GM18505 (cell line): ENCODE data around the gene RAB1B.
"Not testable (repeated sequence)": the region's sequence is repeated elsewhere in the genome, so short reads cannot be mapped to it uniquely, and the experiment has no call there.

Experiments used
- ATAC-seq: cut with Tn5 transposase; IDR thresholded peaks from one replicate; pipeline ENCODE4 v1.9.1; 2021; ENCODE audit not compliant: unreplicated experiment
- POLR2A ChIP-seq: IDR thresholded peaks from 4 replicates; pipeline ENCODE4 v1.6.1; 2011; ENCODE audit warnings: borderline replicate concordance; ENCODE audit not compliant: insufficient read depth, insufficient read length; ENCODE audit errors: extremely low read depth

The RAB1B gene

GRCh38 chr11:66315498-66315885, 47.1 kb downstream of the RAB1B start:
- no peak for TF ChIP-seq POLR2A
- ATAC-seq, result no peak

GRCh38 chr11:66315921-66316811, 47.7 kb downstream of the RAB1B start:
- no peak for TF ChIP-seq POLR2A
- ATAC-seq, result no peak

- no peak for TF ChIP-seq POLR2A
- ATAC-seq, result no peak
Observed at GRCh38 chr11:66316849-66317251, 48.4 kb downstream of the RAB1B start, which contains the start of gene CD248. CD248 (minus strand) TSS chr11:66317044; CDS start chr11:66317027, 17 bp downstream.

- TF ChIP-seq POLR2A, result no peak
- no peak for ATAC-seq
Observed at GRCh38 chr11:66317322-66317722, 48.9 kb downstream of the RAB1B start.

GRCh38 chr11:66317723-66318599, 49.5 kb downstream of the RAB1B start:
- ATAC-seq, result no peak
- no peak for TF ChIP-seq POLR2A

GRCh38 chr11:66318600-66318970, 50.1 kb downstream of the RAB1B start:
- TF ChIP-seq POLR2A, result no peak
- ATAC-seq, result no peak

GRCh38 chr11:66320289-66320688, 51.9 kb downstream of the RAB1B start:
- not testable (repeated sequence) for ATAC-seq

GRCh38 chr11:66320748-66321147, 52.3 kb downstream of the RAB1B start:
- not testable (repeated sequence) for ATAC-seq

GRCh38 chr11:66321606-66322005, 53.2 kb downstream of the RAB1B start:
- no peak for ATAC-seq
- TF ChIP-seq POLR2A, result no peak

GRCh38 chr11:66322732-66323427, 54.4 kb downstream of the RAB1B start:
- TF ChIP-seq POLR2A, result no peak

GRCh38 chr11:66323684-66324083, 55.2 kb downstream of the RAB1B start:
- no peak for ATAC-seq
- no peak for TF ChIP-seq POLR2A

More at GRCh38 chr11:66322732-66323427, 54.4 kb downstream of the RAB1B start:
- no peak for ATAC-seq

GRCh38 chr11:66324664-66325063, 56.2 kb downstream of the RAB1B start:
- no peak for TF ChIP-seq POLR2A
- no peak for ATAC-seq

GRCh38 chr11:66325263-66325671, 56.8 kb downstream of the RAB1B start:
- ATAC-seq, result no peak
- no peak for TF ChIP-seq POLR2A
